Mammary epithelial cell (primary cell): ENCODE measurements around the gene ELFN1.

Experiments used
- CTCF ChIP-seq, 2 donors: IDR thresholded peaks in 1 of 2; conservative IDR thresholded peaks in 1 of 2; 2 replicates each; pipeline ENCODE4 v1.5.1; 2011 to 2012; ENCODE audit warnings: inconsistent platforms in 2 of 2, low read length in 2 of 2, mild to moderate bottlenecking in 2 of 2, control low read depth in 1 of 2, low read depth in 1 of 2; ENCODE audit not compliant: insufficient read depth in 1 of 2; ENCODE audit errors: extremely low read depth in 1 of 2
- EZH2 ChIP-seq: IDR thresholded peaks from 2 replicates; pipeline ENCODE4 v1.6.1; 2012; ENCODE audit warnings: low read length, inconsistent platforms, borderline replicate concordance

GRCh38 chr7:1787681-1788235 is 117.7 kb downstream of the ELFN1 start:
- TF ChIP-seq CTCF (conservative IDR thresholded peaks at IDR 0.05 in 1 of 2, IDR thresholded peaks at IDR 0.05 in 1 of 2; ENCODE audit: extremely low read depth in 1 of 2, insufficient read depth in 1 of 2, low read depth in 1 of 2, low read length in 2 of 2): no peak
- no peak for TF ChIP-seq EZH2
